ENCODE data around the gene SPINK7. TPM values are rescaled to one million over a fixed set of nuclear protein-coding genes. Genes with fewer than 3 reads are reported as not detected.
A peak's percentile ranks its signal among the peaks of the same experiment; 100 is the strongest.

SPINK7 gene
- total RNA-seq, 1 experiment from 2014 or later = not detected

DNA sequence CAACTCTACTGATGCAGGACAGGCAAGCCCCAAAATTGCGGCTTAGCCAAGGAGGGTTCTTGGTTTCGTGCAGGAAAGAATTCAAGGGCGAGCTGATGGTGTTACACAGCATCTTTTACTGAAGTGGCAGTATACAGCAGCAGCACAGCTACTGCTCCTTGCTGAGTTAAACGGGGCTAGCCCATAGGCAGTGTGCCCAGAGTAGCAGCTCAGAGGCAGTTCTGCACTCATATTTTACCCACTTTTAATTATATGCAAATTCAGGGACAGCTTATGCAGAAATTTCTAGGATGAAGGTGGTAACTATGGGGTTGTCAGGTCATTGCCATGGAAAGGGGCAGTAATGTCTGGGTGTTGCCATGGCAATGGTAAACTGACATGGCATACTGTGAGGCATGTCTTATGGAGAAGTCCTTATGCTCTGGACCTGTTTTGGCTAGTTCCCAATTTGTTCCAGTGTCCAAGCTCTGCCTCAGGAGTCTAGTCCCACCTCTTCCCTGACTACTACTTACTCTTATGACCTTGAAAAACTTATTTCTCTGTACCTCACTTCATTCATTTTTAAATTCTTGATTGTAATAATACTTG is 21.1 kb downstream of the SPINK7 start:
- no peak for DNase-seq
- intact Hi-C loops (cut with micrococcal nuclease; ENCODE audit: unreplicated experiment) = no loop called here
- no peak overlapping the region for H3K4me3 Mint-ChIP-seq (ENCODE audit: low read depth, unreplicated experiment)
- TF ChIP-seq, protein P1, sequence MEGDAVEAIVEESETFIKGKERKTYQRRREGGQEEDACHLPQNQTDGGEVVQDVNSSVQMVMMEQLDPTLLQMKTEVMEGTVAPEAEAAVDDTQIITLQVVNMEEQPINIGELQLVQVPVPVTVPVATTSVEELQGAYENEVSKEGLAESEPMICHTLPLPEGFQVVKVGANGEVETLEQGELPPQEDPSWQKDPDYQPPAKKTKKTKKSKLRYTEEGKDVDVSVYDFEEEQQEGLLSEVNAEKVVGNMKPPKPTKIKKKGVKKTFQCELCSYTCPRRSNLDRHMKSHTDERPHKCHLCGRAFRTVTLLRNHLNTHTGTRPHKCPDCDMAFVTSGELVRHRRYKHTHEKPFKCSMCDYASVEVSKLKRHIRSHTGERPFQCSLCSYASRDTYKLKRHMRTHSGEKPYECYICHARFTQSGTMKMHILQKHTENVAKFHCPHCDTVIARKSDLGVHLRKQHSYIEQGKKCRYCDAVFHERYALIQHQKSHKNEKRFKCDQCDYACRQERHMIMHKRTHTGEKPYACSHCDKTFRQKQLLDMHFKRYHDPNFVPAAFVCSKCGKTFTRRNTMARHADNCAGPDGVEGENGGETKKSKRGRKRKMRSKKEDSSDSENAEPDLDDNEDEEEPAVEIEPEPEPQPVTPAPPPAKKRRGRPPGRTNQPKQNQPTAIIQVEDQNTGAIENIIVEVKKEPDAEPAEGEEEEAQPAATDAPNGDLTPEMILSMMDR (IDR thresholded peaks at IDR 0.05; ENCODE audit: unreplicated experiment) = no peak
- BruUV-seq (replicated peaks) = no TSS peak
- no peaks in the 10 kb centered on the region for H3K9me3 Mint-ChIP-seq (ENCODE audit: low read depth, unreplicated experiment)
- no peak overlapping the region for H3K27ac Mint-ChIP-seq (ENCODE audit: unreplicated experiment)
- H3K27me3 Mint-ChIP-seq (ENCODE audit: unreplicated experiment) = no peaks in the 10 kb centered on the region
- no peaks in the 10 kb centered on the region for H3K36me3 Mint-ChIP-seq (ENCODE audit: insufficient read depth, unreplicated experiment)
- H3K4me1 Mint-ChIP-seq (ENCODE audit: low read depth, unreplicated experiment) = peaks cover 9% of the 10 kb centered on the region
- CTCF ChIA-PET = interaction anchor here (1.0 kb wide), 1 partner anchor 9 kb away, joined by 3 read pairs; no protein-coding TSS in a partner anchor

DNA sequence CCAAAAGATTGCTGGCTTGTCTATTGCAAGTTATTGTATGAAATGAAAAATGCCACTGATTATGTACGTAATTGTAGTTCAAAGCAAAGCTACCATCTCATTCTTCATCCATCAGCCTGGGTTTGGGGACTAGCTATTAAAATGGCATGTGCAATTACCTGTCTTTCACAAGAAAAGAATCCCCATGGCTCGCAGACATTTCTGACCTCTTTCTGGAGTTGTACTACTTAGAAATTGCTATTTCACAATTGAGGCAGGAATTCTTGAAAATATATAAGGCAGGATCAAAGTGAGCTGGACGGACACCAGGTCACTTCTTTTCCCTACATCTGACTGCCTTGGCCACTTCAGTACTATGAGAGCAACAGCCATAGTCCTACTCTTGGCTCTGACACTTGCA is 23.0 kb downstream of the SPINK7 start, which contains the start of gene SPINK9:
Gene SPINK9 (plus strand): TSS at position 301 of the 400 bp plus-strand sequence. CDS start 55 bp downstream, at position 356.
- H3K9me3 Mint-ChIP-seq (ENCODE audit: low read depth, unreplicated experiment) = no peaks in the 10 kb centered on the region
- CTCF ChIA-PET = no interaction called here
- TF ChIP-seq, protein P1 (IDR thresholded peaks at IDR 0.05; ENCODE audit: unreplicated experiment) = no peak
- H3K4me1 Mint-ChIP-seq (ENCODE audit: low read depth, unreplicated experiment) = peaks cover 9% of the 10 kb centered on the region
- no peak within 1 kb of the TSS for H3K4me3 Mint-ChIP-seq (ENCODE audit: low read depth, unreplicated experiment)
- no peaks in the 10 kb centered on the region for H3K36me3 Mint-ChIP-seq (ENCODE audit: insufficient read depth, unreplicated experiment)
- DNase-seq = no peak
- no peak within 1 kb of the TSS for H3K27ac Mint-ChIP-seq (ENCODE audit: unreplicated experiment)
- BruUV-seq (replicated peaks) = no TSS peak
- intact Hi-C loops (cut with micrococcal nuclease; ENCODE audit: unreplicated experiment) = no loop called here
- no peaks in the 10 kb centered on the region for H3K27me3 Mint-ChIP-seq (ENCODE audit: unreplicated experiment)

DNA sequence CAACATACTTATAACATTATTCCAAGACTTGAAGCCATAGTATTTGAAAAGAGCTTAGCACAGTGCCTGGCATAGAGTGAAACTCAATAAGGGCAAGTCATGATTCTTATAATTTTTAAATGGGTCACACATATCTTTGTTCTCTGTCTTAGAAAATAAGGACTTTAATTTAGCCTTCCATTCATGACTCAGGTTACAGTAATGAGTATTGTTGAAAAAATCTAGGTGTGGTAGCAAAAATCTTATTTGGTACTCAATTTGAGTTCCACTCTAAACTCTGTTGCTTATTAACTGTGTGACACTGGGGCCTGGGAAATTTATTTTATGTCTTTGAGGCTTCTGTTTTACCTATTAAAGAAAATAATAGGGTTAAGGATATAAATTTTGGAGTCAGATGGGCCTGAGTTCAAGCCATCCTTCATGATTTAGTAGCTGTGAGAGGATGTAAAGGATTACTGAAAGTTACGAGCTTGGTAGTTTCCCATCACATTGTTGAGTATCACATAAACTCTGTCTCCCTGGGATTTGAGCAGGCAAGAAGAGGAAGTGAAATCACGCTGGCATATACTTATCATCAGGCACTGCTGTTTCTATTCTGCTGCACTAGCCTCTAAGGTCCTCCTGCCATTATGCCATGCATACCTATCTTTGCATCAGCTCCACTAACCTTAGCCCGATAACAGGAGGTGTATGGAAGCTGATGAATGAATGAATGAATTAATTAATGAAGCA is 24.6 kb downstream of the SPINK7 start:
- no TSS peak for BruUV-seq (replicated peaks)
- DNase-seq = peak; percentile 8
- CTCF ChIA-PET = interaction anchor here (0.6 to 1.1 kb wide), 4 partner anchors 16 to 883 kb away, joined by 3 to 5 read pairs (median 4); partner anchors contain the start of gene SPINK13
- TF ChIP-seq, protein P1 (IDR thresholded peaks at IDR 0.05; ENCODE audit: unreplicated experiment) = no peak
- H3K4me3 Mint-ChIP-seq (ENCODE audit: low read depth, unreplicated experiment) = no peak overlapping the region
- H3K27ac Mint-ChIP-seq (ENCODE audit: unreplicated experiment) = peak overlapping the region; percentile 72
- no peaks in the 10 kb centered on the region for H3K27me3 Mint-ChIP-seq (ENCODE audit: unreplicated experiment)
- H3K36me3 Mint-ChIP-seq (ENCODE audit: insufficient read depth, unreplicated experiment) = no peaks in the 10 kb centered on the region
- no peaks in the 10 kb centered on the region for H3K9me3 Mint-ChIP-seq (ENCODE audit: low read depth, unreplicated experiment)
- intact Hi-C loops (cut with micrococcal nuclease; ENCODE audit: unreplicated experiment) = no loop called here
- H3K4me1 Mint-ChIP-seq (ENCODE audit: low read depth, unreplicated experiment) = peaks cover 14% of the 10 kb centered on the region

DNA sequence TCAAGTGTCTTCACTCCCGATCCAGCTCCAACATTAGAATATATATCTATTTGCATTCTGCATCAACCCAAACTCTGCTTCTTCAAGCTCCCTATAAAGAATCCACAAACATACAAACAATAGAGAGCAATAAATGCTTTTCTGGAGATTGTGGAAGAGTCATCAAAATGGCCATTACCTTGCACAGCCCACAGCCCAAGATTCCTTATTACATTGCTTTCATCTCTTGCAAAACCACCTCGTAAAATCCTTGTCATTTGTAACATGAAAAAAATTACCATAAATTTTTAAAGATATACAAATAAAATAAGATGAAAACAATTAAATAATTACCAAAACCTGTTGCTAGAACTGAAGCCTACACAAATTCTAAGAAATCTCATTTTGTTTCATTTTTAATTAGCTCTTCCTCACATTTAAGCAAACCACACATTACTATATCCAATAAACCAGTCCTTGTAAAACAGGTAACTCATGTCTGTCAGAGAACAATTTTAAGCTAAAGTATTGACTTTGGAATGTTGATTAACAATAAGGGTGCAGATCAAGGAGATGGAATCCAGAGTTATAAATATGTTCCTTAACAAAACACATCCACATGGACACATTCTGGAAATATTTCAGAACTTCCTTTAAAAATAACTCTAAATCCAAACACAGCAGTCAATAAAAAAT is 30.3 kb downstream of the SPINK7 start:
- no peaks in the 10 kb centered on the region for H3K36me3 Mint-ChIP-seq (ENCODE audit: insufficient read depth, unreplicated experiment)
- no peak overlapping the region for H3K4me3 Mint-ChIP-seq (ENCODE audit: low read depth, unreplicated experiment)
- peak overlapping the region; percentile 87 for H3K27ac Mint-ChIP-seq (ENCODE audit: unreplicated experiment)
- TF ChIP-seq, protein P1 (IDR thresholded peaks at IDR 0.05; ENCODE audit: unreplicated experiment) = no peak
- no peaks in the 10 kb centered on the region for H3K9me3 Mint-ChIP-seq (ENCODE audit: low read depth, unreplicated experiment)
- H3K4me1 Mint-ChIP-seq (ENCODE audit: low read depth, unreplicated experiment) = peaks cover 25% of the 10 kb centered on the region
- no peaks in the 10 kb centered on the region for H3K27me3 Mint-ChIP-seq (ENCODE audit: unreplicated experiment)
- CTCF ChIA-PET = interaction anchor here (1.1 kb wide), 1 partner anchor 9 kb away, joined by 3 read pairs; no protein-coding TSS in a partner anchor
- BruUV-seq (replicated peaks) = TSS peak; percentile 82
- no peak for DNase-seq
- intact Hi-C loops (cut with micrococcal nuclease; ENCODE audit: unreplicated experiment) = no loop called here
